HepG2 (cell line): Measurements from ENCODE around the gene MCAT. TPM values are rescaled to one million over a fixed set of nuclear protein-coding genes. Genes with fewer than 3 reads are reported as not detected.

Experiments used
- AHR ChIP-seq: IDR thresholded peaks from 2 replicates; pipeline ENCODE4 v1.6.1; 2018; ENCODE audit warnings: missing genetic modification reagents, missing compliant biosample characterization
- EEA1 ChIP-seq: sonication (generic); formaldehyde crosslinking; IDR thresholded peaks from 2 replicates; pipeline ENCODE4 v1.5.1; 2020; ENCODE audit warnings: mild to moderate bottlenecking, missing genetic modification reagents, borderline replicate concordance
- HNF4G ChIP-seq, 2 experiments: sonication (generic) in 1 of 2; formaldehyde crosslinking in 1 of 2; IDR thresholded peaks; 2 replicates each; pipeline versions ENCODE4 v1.4.0 to v1.6.1; 2011 to 2020; ENCODE audit warnings: borderline replicate concordance in 2 of 2, low read depth in 2 of 2, mild to moderate bottlenecking in 2 of 2, low read length in 1 of 2, missing genetic modification reagents in 1 of 2, moderate library complexity in 1 of 2
- POLR2A ChIP-seq, 2 experiments: IDR thresholded peaks; 2 replicates each; pipeline ENCODE4 v1.6.1; 2011; ENCODE audit warnings: low read depth in 2 of 2, low read length in 2 of 2, mild to moderate bottlenecking in 1 of 2, moderate library complexity in 1 of 2; ENCODE audit not compliant: insufficient read depth in 1 of 2
- U2AF1 ChIP-seq: fragments of 200-400 bp; formaldehyde crosslinking; optimal IDR thresholded peaks from 2 replicates; pipeline ENCODE3; 2017; ENCODE audit warnings: mild to moderate bottlenecking, low read depth, low read length
- ZFP37 ChIP-seq: sonication (generic); formaldehyde crosslinking; IDR thresholded peaks from 2 replicates; pipeline ENCODE4 v1.4.0; 2020; ENCODE audit warnings: missing genetic modification reagents, borderline replicate concordance
- ZMAT3 ChIP-seq: sonication (generic); formaldehyde crosslinking; conservative IDR thresholded peaks from 2 replicates; pipeline ENCODE4 v1.7.0; 2021; ENCODE audit warnings: missing genetic modification reagents
- ZNF205 ChIP-seq: IDR thresholded peaks from 2 replicates; pipeline ENCODE4 v1.6.1; 2018; ENCODE audit warnings: missing biosample characterization, missing genetic modification reagents
- ZNF337 ChIP-seq: sonication (generic); formaldehyde crosslinking; IDR thresholded peaks from 2 replicates; pipeline ENCODE4 v1.5.1; 2020; ENCODE audit warnings: missing genetic modification reagents, low read depth, mild to moderate bottlenecking, borderline replicate concordance
- ZNF354B ChIP-seq: sonication (generic); formaldehyde crosslinking; IDR thresholded peaks from 2 replicates; pipeline ENCODE4 v1.8.0; 2022; ENCODE audit warnings: mild to moderate bottlenecking, missing genetic modification reagents
- ZNF567 ChIP-seq: sonication (generic); formaldehyde crosslinking; IDR thresholded peaks from 2 replicates; pipeline ENCODE4 v1.8.1; 2023; ENCODE audit warnings: mild to moderate bottlenecking, missing genetic modification reagents, borderline replicate concordance
- ZNF589 ChIP-seq: sonication (generic); formaldehyde crosslinking; conservative IDR thresholded peaks from 2 replicates; pipeline ENCODE4 v1.8.0; 2022; ENCODE audit warnings: mild to moderate bottlenecking, moderate library complexity, missing genetic modification reagents
- polyA plus RNA-seq, 8 experiments: library from polyadenylated mRNA; depleted of rRNA in 3 of 8; stranded (reverse) in 7 of 8; unstranded in 1 of 8; fragments of >200 nt; fragmentation: Illumina TruSeq in 4 of 8; extraction: Trizol in 4 of 8; gene quantifications; 2 replicates each; pipeline versions ENCODE4 v1.2.1 to v1.2.3, GENCODE V29; 2011 to 2016; ENCODE audit warnings: low read depth in 4 of 8, missing spikeins in 1 of 8, mixed read lengths in 1 of 8; ENCODE audit not compliant: insufficient read depth in 1 of 8
- total RNA-seq, 5 experiments: library from RNA; depleted of rRNA; stranded (reverse); fragments of >200 nt; fragmentation: Illumina TruSeq; extraction: Trizol; gene quantifications; 2 replicates each; pipeline ENCODE4 v1.2.3, GENCODE V29; 2016; ENCODE audit warnings: low read depth in 1 of 5
- TF ChIP-seq, protein P1 (sequence below): sonication (generic); formaldehyde crosslinking; conservative IDR thresholded peaks from 2 replicates; pipeline ENCODE4 v1.8.1; 2023; ENCODE audit warnings: missing genetic modification reagents
- TF ChIP-seq, protein P2 (sequence below): IDR thresholded peaks from 2 replicates; pipeline ENCODE4 v1.6.1; 2016; ENCODE audit warnings: mild to moderate bottlenecking
- TF ChIP-seq, protein P3 (sequence below), 2 experiments: sonication (generic) in 1 of 2; formaldehyde crosslinking in 1 of 2; IDR thresholded peaks; 2 replicates each; pipeline versions ENCODE4 v1.5.1 to v1.6.1; 2011 to 2020; ENCODE audit warnings: borderline replicate concordance in 1 of 2, low read depth in 1 of 2, low read length in 1 of 2, mild to moderate bottlenecking in 1 of 2, missing genetic modification reagents in 1 of 2, moderate library complexity in 1 of 2
- TF ChIP-seq, protein P4 (sequence below): IDR thresholded peaks from 2 replicates; pipeline ENCODE4 v1.6.1; 2016; ENCODE audit warnings: missing biosample characterization, missing genetic modification reagents, low read depth

MCAT gene
- total and polyA plus RNA-seq, 2 of the 13 experiments (the other 11 are each of a cell fraction or from before 2014, with no cell fraction given) = 9.3 to 16.7 TPM

DNA sequence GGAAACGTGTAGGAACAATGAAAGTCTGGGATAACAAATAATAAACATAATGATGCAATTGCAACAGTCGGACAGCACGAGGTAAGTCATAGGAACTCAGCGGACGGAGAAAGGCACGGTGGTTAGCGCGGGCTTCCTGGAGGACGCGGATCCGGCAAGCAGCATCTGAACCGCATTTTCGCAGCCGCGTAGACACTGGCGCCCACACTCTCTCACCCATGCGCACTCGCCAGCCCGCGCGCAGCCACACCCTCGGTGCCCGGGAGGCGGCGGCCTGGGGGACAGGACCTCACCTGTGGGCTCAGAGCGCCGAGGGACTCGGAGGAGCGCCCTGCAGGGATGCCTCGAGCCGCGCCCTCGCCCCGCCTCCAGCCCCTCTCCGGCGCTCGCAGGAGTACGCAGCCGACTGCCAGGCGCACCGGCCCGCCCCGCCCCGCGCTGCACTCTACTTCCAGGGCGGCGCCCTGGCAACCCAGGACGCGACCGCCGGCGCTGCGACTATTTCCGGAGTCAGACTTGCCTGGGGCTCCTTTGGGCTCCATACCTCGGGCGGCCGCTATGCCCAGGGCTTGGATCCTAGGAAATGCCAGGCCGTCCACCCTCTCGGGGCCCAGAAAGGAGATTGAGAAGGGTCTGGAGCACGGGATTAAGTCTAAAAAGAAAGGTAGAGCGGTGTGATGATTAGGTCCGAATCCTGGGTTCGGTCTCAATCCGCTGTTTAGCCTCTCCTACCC is 54.0 kb downstream of the MCAT start, which contains the start of gene TTLL1 (continued):
- TF ChIP-seq, protein P1, sequence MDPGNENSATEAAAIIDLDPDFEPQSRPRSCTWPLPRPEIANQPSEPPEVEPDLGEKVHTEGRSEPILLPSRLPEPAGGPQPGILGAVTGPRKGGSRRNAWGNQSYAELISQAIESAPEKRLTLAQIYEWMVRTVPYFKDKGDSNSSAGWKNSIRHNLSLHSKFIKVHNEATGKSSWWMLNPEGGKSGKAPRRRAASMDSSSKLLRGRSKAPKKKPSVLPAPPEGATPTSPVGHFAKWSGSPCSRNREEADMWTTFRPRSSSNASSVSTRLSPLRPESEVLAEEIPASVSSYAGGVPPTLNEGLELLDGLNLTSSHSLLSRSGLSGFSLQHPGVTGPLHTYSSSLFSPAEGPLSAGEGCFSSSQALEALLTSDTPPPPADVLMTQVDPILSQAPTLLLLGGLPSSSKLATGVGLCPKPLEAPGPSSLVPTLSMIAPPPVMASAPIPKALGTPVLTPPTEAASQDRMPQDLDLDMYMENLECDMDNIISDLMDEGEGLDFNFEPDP (CRISPR knock-in tag) = 0 out of 2 replicates have a peak, but pooled peaks have one; percentile 76
- TF ChIP-seq ZNF567 (CRISPR knock-in tag) = no peak
- no peak for TF ChIP-seq ZNF354B (CRISPR knock-in tag)
- TF ChIP-seq U2AF1 = no peak
- TF ChIP-seq, protein P2, sequence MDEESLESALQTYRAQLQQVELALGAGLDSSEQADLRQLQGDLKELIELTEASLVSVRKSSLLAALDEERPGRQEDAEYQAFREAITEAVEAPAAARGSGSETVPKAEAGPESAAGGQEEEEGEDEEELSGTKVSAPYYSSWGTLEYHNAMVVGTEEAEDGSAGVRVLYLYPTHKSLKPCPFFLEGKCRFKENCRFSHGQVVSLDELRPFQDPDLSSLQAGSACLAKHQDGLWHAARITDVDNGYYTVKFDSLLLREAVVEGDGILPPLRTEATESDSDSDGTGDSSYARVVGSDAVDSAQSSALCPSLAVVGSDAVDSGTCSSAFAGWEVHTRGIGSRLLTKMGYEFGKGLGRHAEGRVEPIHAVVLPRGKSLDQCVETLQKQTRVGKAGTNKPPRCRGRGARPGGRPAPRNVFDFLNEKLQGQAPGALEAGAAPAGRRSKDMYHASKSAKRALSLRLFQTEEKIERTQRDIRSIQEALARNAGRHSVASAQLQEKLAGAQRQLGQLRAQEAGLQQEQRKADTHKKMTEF = peak; percentile 69
- TF ChIP-seq ZNF205 (CRISPR knock-in tag) = peak; percentile 77; the same call in 1 of the 2 replicates
- peak; percentile 37 to 76; a peak in 3 of 4 replicates for TF ChIP-seq POLR2A (IDR thresholded peaks at IDR 0.05; ENCODE audit: insufficient read depth in 1 of 2, low read depth in 2 of 2, low read length in 2 of 2)
- TF ChIP-seq ZNF589 (CRISPR knock-in tag) = 0 out of 2 replicates have a peak, but pooled peaks have one; percentile 13
- no peak for TF ChIP-seq ZMAT3 (CRISPR knock-in tag)
- no peak for TF ChIP-seq EEA1
- no peak for TF ChIP-seq ZFP37 (CRISPR knock-in tag)
- TF ChIP-seq, protein P3, sequence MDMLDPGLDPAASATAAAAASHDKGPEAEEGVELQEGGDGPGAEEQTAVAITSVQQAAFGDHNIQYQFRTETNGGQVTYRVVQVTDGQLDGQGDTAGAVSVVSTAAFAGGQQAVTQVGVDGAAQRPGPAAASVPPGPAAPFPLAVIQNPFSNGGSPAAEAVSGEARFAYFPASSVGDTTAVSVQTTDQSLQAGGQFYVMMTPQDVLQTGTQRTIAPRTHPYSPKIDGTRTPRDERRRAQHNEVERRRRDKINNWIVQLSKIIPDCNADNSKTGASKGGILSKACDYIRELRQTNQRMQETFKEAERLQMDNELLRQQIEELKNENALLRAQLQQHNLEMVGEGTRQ (IDR thresholded peaks at IDR 0.05; ENCODE audit: low read depth, low read length) = no peak
- TF ChIP-seq, protein P3 (CRISPR knock-in tag; IDR thresholded peaks at IDR 0.05; ENCODE audit: borderline replicate concordance) = no peak
- TF ChIP-seq AHR = 0 out of 2 replicates have a peak, but pooled peaks have one; percentile 44
- TF ChIP-seq, protein P4, sequence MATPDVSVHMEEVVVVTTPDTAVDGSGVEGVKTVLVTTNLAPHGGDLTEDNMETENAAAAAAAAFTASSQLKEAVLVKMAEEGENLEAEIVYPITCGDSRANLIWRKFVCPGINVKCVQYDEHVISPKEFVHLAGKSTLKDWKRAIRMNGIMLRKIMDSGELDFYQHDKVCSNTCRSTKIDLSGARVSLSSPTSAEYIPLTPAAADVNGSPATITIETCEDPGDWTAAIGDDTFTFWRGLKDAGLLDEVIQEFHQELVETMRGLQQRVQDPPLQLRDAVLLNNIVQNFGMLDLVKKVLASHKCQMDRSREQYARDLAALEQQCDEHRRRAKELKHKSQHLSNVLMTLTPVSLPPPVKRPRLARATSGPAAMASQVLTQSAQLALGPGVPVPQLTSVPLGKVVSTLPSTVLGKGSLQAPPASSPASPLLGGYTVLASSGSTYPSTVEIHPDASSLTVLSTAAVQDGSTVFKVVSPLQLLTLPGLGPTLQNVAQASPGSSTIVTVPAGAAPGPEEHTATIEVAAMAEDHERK (CRISPR knock-in tag) = peak; percentile 17; the same call in 1 of the 2 replicates
- peak; percentile 72; the same call in 1 of the 2 replicates for TF ChIP-seq ZNF337 (CRISPR knock-in tag)
- TF ChIP-seq HNF4G (IDR thresholded peaks at IDR 0.05; ENCODE audit: borderline replicate concordance, low read depth, low read length) = no peak
- TF ChIP-seq HNF4G (CRISPR knock-in tag; IDR thresholded peaks at IDR 0.05; ENCODE audit: borderline replicate concordance, low read depth) = no peak
